NK-92 (cell line): Measurements from ENCODE around the gene CTNS.
"Not testable (repeated sequence)": the region's sequence is repeated elsewhere in the genome, so short reads cannot be mapped to it uniquely, and the experiment has no call there.

Experiments
- DNase-seq: peaks from one replicate; lab custom pipeline; 2025; ENCODE audit not compliant: unreplicated experiment; lab: John Stamatoyannopoulos, UW

CTNS gene

GRCh38 chr17:3681565-3681964 lies 45.0 kb downstream of the CTNS start:
- no peak for DNase-seq

DNA sequence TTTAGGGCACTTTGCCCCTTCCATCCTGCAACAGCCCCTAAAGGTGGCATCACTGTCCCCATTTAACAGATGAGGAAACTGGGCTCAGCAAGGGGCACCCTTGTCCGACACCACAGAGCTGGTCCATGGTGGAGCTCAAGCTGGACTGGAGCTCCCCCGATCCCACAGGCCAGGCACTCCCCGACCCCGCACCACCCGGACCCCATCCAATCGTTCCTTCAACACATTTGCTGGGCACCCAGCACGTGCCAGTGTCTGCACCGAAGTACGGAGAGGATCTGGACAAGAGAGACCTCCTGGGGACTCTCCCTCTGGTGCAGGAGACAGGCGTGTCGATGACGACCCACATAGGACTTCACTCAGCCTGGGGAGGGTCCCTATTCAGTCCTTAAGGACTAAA lies 45.5 kb downstream of the CTNS start:
- DNase-seq, result no peak

DNA sequence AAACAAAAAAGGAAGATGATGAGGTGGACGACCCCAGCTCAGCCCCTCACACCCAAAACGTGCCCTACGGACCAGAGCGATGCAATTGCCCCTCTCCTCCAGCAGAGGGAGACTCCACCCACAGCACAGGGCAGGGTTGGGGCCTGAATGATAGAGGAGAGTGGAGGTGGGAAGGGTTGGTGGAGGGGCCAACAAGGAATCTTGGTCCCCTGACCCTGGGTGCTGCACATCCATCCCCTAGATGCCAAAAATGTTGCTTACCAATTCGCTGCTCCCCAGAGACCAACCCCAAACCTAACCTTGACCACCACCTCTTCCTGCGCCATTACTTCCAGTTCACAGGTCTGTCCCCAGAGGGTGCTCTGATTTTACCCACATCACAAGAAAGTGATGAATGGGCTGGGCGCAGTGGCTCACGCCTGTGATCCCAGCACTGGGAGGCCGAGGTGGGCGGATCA lies 46.5 kb downstream of the CTNS start:
- DNase-seq, result no peak

DNA sequence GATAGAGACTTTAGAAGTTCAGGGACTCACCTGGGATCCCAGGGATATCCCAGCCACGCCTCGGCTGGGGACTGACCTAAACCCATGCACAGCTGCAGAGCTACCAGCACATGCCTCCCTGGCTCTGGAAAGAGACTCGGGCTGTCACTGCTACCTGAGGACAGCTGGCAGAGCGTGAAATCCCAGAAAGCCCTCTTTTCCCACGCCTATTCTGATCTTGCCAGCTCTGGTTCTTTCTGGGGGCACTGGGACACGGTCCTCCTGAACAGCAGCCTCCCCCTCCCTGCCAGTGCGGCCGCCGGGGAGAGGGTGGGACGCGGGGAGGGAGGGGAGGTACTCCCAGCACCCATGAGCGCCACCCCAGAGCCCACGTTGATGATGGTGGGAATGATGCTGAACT lies 48.6 kb downstream of the CTNS start:
- no peak for DNase-seq

GRCh38 chr17:3688027-3688553 lies 51.5 kb downstream of the CTNS start:
- no peak for DNase-seq

DNA sequence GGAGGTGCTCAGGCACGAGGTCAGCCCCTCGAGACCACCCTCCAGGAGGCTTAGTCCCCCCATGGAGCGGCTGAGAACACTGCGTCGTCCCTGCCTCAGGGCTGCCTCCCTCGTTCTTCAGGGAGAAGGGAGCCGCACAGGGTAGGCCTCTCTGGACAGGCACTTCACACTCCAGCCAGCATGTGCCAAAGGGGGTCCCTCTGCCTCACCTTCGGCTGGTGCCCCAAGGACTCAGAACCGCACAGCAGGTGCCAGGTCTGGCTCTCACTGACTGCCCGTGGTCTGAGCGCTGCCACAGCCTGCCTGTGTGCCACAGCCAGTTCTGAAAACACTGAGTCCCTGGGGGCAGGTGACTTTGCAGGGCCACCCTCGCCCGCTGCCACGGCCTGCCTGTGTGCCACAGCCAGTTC lies 52.3 kb downstream of the CTNS start:
- no peak for DNase-seq

DNA sequence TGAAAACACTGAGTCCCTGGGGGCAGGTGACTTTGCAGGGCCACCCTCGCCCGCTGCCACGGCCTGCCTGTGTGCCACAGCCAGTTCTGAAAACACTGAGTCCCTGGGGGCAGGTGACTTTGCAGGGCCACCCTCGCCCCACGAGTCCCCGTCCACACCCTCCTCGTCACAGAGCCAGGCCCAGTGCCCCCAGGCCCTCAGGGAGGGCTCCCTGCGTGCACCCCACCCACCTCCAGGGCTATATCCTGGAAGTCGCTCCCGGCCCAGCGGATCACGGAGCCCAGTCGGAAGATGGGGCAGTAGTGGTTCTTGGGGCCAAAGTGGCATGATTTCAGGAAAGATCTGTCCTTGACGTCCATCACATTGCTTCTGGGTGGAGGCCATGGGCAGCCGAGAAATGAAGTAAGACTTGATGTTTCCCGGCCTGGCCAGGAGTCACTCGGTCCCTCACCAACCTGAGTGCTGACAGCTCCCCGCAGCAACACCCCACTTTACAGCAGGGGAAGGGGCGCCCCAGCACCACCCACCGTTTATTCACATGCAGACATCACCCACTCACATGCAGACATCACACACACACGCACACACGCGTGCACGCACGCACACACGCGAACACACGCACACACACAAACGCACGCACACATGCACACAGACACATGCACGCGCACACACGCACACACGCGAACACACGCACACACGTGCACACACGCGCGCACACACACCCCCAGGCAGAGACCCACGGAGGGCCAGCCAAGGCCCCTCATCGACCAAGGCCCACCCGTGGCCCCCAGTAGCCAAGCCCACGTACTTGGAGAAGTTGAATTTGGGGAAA lies 52.9 kb downstream of the CTNS start:
- DNase-seq, result no peak

DNA sequence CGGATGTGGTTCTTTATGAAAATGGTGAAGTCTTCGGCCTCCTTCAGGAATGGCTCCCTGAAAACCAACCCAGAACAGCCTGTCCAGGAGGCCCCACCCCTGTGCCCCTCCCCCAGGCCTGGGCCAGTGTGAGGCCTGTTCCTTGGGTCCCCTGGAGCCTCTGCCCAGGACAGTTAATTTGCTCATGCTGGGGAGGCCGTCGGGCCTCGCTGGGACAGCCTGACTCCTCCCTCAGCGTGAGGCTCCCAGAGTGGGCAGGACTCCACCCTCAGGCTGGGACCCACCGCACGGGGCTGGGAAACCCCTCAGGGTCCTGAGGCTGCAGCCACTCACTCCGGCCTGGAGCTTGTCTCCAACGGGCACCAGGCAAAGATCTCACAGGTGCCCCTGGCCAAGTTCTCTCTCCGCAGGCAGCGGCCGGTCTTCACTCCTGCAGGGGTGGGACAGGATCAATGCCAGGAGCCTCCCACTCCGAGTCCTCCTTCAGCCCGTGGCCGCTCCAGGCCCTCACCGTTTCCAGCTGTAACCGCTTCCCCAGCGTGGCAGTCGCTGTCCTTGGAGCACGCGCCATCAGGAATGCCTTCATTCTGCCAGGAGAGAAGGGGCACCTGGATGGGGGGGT lies 53.6 kb downstream of the CTNS start:
- no peak for DNase-seq

DNA sequence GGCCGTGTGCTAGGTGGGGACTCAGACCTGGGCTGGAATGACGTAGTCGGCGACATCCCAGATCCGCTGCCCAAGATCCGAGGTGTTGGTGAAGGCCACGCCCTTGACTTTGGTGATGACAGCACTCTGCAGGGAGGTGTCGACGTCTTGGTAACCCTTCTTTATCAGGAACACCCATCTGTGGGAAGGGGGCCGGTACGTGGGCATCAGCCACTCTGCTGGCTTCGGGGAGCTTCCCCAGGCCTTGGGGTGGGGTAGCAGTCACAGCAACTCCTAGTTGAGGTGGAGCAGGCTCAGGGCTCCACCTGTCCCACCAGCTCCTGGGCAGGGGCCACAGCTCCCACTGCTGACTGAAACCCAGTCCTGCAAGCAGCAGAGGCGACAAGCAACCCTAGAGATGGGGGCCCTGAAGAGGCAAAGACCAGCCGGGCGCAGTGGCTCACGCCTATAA lies 55.1 kb downstream of the CTNS start:
- DNase-seq, result no peak

DNA sequence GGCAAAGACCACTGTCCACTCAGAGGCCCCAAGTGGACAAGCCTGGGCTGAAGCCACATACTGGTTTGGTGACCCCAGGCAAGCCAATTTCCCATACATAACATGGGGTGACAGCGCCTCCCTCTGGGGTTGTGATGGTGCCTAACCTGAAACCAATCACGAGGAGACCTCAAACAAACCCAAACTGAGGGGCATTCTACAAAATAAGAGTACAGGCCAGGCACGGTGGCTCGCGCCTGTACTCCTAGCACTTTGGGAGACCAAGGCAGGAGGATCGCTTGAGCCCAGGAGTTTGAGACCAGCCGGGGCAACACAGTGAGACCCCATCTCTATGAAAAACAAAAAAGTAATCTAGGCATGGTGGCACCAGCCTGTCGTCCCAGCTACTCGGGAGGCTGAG lies 55.8 kb downstream of the CTNS start:
- DNase-seq, result no peak

DNA sequence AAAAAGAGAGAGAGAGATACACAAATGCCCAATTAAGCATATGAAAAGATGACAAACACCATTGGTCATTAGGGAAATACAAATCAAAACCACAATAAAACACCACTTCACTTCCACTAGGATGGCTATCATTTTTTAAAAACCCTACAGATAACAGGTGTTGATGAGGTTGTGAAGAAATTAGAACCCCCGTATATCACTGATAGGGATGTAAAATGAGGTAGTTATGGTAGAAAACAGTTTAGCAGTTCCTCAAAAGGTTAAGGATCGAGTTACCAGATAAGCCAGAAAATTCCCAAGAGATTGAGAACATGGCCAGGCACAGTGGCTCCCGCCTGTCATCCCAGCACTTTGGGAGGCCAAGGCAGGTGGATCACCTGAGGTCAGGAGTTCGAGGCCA lies 56.6 kb downstream of the CTNS start:
- no peak for DNase-seq

GRCh38 chr17:3693829-3694231 lies 57.3 kb downstream of the CTNS start:
- no peak for DNase-seq

DNA sequence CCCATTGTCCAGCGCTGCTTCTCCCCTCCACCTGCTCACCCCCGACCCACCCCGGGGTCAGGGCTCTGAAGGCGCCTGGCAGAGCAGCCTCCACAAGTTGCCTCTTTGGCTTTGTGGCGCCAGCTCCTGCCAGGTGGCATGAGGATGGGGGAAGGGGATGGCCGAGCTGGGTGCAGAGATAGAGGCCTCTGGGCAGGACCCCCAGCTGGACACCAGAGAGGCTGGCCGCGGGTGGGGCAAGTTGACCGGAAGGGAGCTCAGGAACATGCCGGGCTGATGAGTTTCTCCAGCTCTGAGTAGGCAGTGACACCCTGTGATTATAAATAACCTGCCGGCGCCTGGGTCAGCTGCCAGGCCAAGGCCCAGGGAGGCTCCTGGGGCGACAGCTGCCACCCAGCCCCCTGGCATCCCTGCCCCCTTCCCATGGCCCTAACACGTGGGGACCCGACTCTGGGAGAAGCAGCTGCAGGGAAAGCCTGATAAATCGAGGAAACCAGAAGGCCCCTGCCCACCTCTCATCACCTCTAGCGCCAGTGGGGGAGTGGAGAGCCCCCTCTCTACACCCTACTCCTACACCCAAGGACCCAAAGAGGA lies 58.7 kb downstream of the CTNS start:
- DNase-seq, result no peak

GRCh38 chr17:3695723-3696411 lies 59.3 kb downstream of the CTNS start, which contains the start of gene P2RX5:
Gene P2RX5 (minus strand): TSS chr17:3696155. CDS start chr17:3696005, 150 bp downstream.
- DNase-seq, result no peak

GRCh38 chr17:3697103-3697476 lies 60.5 kb downstream of the CTNS start:
- DNase-seq, result no peak

GRCh38 chr17:3698139-3698538 lies 61.6 kb downstream of the CTNS start:
- no peak for DNase-seq

DNA sequence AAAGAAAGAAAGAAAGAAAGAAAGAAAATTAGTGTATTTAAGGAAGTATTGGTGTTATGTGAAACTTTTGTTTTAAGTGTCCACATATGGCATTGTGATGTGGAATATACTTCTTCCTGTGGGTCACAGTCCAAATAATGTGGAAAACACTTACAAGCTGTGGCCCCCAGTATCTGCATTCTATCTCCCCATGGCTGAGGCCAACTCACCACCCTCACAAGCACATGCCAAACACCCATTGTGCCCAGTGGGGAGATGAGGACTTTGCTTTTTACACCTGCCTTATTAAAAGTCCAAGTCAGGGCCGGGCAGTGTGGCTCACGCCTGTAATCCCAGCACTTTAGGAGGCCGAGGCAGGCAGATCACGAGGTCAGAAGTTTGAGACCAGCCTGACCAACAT lies 63.4 kb downstream of the CTNS start:
- DNase-seq, result no peak

DNA sequence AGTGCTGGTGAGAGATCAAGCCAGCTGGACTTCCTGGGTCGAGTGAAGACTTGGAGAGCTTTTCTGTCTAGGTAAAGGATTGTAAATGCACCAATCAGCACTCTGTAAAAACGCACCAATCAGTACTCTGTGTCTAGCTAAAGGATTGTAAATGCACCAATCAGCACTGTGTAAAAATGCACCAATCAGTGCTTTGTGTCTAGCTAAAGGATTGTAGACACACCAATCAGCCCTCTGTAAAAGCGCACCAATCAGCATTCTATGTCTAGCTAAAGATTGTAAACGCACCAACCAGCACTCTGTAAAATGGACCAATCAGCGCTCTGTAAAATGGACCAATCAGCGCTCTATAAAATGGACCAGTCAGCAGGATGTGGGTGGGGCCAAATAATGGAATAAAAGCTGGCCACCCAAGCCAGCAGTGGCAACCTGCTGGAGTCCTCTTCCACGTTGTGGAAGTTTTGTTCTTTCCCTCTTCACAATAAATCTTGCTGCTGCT lies 65.5 kb downstream of the CTNS start:
- not testable (repeated sequence) for DNase-seq

DNA sequence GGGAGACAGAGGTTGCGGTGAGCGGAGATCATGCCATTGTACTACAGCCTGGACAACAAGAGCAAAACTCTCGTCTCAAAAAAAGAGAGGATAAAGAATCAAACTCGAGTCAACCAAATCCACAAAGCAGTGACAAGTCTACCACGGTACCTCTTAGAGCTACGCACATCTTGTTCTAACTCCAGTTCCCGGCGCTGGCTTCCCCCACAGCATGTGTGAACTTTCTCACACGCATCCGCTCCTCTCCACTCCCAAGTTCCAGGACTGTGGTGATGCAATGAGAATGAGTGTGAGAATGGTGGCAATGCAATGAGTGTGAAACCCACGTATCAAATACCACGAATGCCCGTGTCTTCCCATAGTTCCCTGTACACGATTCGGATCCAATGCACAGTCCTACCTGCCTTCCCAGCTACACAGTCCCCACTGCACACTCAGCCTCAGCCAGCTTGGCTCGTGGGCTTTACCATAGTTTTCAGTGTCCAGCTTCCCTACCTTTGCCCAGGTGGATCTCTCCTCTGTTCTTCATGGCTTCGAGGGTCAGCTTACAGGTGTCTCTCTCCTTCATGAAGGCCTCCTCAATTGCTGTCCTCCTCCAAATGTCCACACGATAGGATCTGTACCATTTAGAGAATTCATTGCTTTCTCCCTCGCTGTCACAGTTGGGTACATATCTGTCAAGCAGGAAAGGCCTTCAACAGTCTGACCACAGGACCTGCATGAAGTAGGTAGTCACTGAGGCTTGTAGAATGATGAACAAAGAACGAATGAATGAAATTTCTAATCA lies 68.6 kb downstream of the CTNS start:
- no peak for DNase-seq

- DNase-seq, result not testable (repeated sequence)
These were observed 69.1 kb downstream of the CTNS start for GRCh38 chr17:3705718-3705984.

- no peak for DNase-seq
These were observed 71.8 kb downstream of the CTNS start for GRCh38 chr17:3708366-3708765.
